ENCODE measurements around the gene ZDHHC14. TPM values are rescaled to one million over a fixed set of nuclear protein-coding genes. Genes with fewer than 3 reads are reported as not detected.
A peak's percentile ranks its signal among the peaks of the same experiment; 100 is the strongest.

The ZDHHC14 gene
- total RNA-seq, 1 donor from 2014 or later: 1.8 TPM

GRCh38 chr6:157597461-157598312 lies 216.7 kb downstream of the ZDHHC14 start:
- DNase-seq (ENCODE audit: low read depth) (peak; percentile 22), FAIRE-seq (no peak)
- TF ChIP-seq CTCF (IDR thresholded peaks at IDR 0.05; ENCODE audit: insufficient read depth, low read length, severe bottlenecking): peak; percentile 71

GRCh38 chr6:157599191-157599590 lies 218.2 kb downstream of the ZDHHC14 start:
- peak; percentile 32 for FAIRE-seq
- Histone ChIP-seq H3K27me3 (ENCODE audit: control insufficient read depth, insufficient read depth, low read length) (no peaks in the 10 kb centered on the region), H3K36me3 (ENCODE audit: control insufficient read depth, insufficient read depth, low read length) (no peaks in the 10 kb centered on the region), H3K4me3 (ENCODE audit: low read depth, low read length) (no peak overlapping the region)
- TF ChIP-seq CTCF (IDR thresholded peaks at IDR 0.05; ENCODE audit: insufficient read depth, low read length, severe bottlenecking): no peak
- DNase-seq (ENCODE audit: low read depth): no peak

More at GRCh38 chr6:157597461-157598312, 216.7 kb downstream of the ZDHHC14 start:
- no peaks in the 10 kb centered on the region for H3K36me3 ChIP-seq (ENCODE audit: control insufficient read depth, insufficient read depth, low read length)
- H3K27me3 ChIP-seq (ENCODE audit: control insufficient read depth, insufficient read depth, low read length): no peaks in the 10 kb centered on the region
- H3K4me3 ChIP-seq (ENCODE audit: low read depth, low read length): no peak overlapping the region

- Histone ChIP-seq H3K36me3 (ENCODE audit: control insufficient read depth, insufficient read depth, low read length) (no peaks in the 10 kb centered on the region), H3K27me3 (ENCODE audit: control insufficient read depth, insufficient read depth, low read length) (no peaks in the 10 kb centered on the region), H3K4me3 (ENCODE audit: low read depth, low read length) (no peak overlapping the region)
- no peak for DNase-seq (ENCODE audit: low read depth)
- no peak for FAIRE-seq
- TF ChIP-seq CTCF (IDR thresholded peaks at IDR 0.05; ENCODE audit: insufficient read depth, low read length, severe bottlenecking): no peak
Measured at GRCh38 chr6:157600807-157601206, 219.8 kb downstream of the ZDHHC14 start.

- TF ChIP-seq CTCF (IDR thresholded peaks at IDR 0.05; ENCODE audit: insufficient read depth, low read length, severe bottlenecking): no peak
- H3K27me3 ChIP-seq (ENCODE audit: control insufficient read depth, insufficient read depth, low read length): no peaks in the 10 kb centered on the region
- H3K36me3 ChIP-seq (ENCODE audit: control insufficient read depth, insufficient read depth, low read length): no peaks in the 10 kb centered on the region
- FAIRE-seq (peak; percentile 32), DNase-seq (ENCODE audit: low read depth) (no peak)
- no peak overlapping the region for H3K4me3 ChIP-seq (ENCODE audit: low read depth, low read length)
Measured at GRCh38 chr6:157602521-157603295, 221.7 kb downstream of the ZDHHC14 start.

GRCh38 chr6:157603314-157603940 lies 222.4 kb downstream of the ZDHHC14 start:
- no peak for TF ChIP-seq CTCF (IDR thresholded peaks at IDR 0.05; ENCODE audit: insufficient read depth, low read length, severe bottlenecking)
- DNase-seq (ENCODE audit: low read depth): no peak
- Histone ChIP-seq H3K4me3 (ENCODE audit: low read depth, low read length) (no peak overlapping the region), H3K27me3 (ENCODE audit: control insufficient read depth, insufficient read depth, low read length) (no peaks in the 10 kb centered on the region), H3K36me3 (ENCODE audit: control insufficient read depth, insufficient read depth, low read length) (no peaks in the 10 kb centered on the region)
- FAIRE-seq: no peak

Measured in bronchial epithelial cell (primary cell).